ENCODE measurements around the gene CD68. TPM values are rescaled to one million over a fixed set of nuclear protein-coding genes. Genes with fewer than 3 reads are reported as not detected.

The CD68 gene
- total RNA-seq, 1 donor from 2014 or later, result 1.1 TPM

DNA sequence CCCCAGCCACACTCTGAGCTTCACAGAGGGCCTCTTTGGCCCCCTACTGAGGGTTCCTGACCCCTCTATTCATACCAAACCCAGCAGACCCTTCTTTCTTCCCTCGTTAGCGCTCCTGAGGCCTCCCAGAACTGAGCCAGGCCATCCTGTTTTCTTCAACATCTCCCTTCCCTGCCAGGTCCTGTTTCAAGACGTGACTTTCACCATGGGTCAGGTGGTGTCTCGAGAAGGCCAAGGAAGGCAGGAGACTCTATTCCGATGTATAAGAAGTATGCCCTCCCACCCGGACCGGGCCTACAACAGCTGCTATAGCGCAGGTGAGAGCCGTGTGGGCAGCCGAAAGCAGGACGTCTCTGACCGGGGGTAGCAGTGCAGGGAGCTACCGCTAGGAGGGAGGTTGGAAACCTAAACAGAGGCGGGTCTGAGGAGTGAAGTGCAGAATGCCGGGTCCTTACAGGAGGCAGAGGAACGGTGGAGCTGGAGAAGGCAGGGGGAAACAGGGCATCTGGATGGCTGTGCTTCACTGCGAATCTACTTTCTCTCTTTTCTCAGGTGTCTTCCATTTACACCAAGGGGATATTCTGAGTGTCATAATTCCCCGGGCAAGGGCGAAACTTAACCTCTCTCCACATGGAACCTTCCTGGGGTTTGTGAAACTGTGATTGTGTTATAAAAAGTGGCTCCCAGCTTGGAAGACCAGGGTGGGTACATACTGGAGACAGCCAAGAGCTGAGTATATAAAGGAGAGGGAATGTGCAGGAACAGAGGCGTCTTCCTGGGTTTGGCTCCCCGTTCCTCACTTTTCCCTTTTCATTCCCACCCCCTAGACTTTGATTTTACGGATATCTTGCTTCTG lies 19.0 kb upstream of the CD68 start:
- DNase-seq (ENCODE audit: extremely low spot score, unreplicated experiment), result no peak
- H3K9me3 Mint-ChIP-seq (ENCODE audit: unreplicated experiment), result no peaks in the 10 kb centered on the region
- no peaks in the 10 kb centered on the region for H3K27me3 Mint-ChIP-seq (ENCODE audit: unreplicated experiment)
- peak overlapping the region; percentile 88 for H3K4me3 Mint-ChIP-seq (ENCODE audit: unreplicated experiment)
- H3K27ac Mint-ChIP-seq (ENCODE audit: unreplicated experiment), result peak overlapping the region; percentile 89
- peak; percentile 54 for TF ChIP-seq CTCF (IDR thresholded peaks at IDR 0.05)
- H3K4me1 Mint-ChIP-seq (ENCODE audit: unreplicated experiment), result peaks cover 41% of the 10 kb centered on the region
- no peaks in the 10 kb centered on the region for H3K36me3 Mint-ChIP-seq (ENCODE audit: unreplicated experiment)

DNA sequence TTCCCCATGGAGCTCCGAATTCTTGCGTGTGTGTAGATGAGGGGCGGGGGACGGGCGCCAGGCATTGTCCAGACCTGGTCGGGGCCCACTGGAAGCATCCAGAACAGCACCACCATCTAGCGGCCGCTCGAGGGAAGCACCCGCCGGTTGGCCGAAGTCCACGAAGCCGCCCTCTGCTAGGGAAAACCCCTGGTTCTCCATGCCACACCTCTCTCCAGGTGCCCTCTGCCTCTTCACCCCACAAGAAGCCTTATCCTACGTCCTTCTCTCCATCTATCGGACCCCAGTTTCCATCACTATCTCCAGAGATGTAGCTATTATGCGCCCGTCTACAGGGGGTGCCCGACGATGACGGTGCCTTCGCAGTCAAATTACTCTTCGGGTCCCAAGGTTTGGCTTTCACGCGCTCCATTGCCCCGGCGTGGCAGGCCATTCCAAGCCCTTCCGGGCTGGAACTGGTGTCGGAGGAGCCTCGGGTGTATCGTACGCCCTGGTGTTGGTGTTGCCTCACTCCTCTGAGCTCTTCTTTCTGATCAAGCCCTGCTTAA lies 18.3 kb upstream of the CD68 start:
- H3K4me1 Mint-ChIP-seq (ENCODE audit: unreplicated experiment), result peaks cover 41% of the 10 kb centered on the region
- no peaks in the 10 kb centered on the region for H3K9me3 Mint-ChIP-seq (ENCODE audit: unreplicated experiment)
- H3K36me3 Mint-ChIP-seq (ENCODE audit: unreplicated experiment), result peaks cover 1% of the 10 kb centered on the region
- H3K27me3 Mint-ChIP-seq (ENCODE audit: unreplicated experiment), result no peaks in the 10 kb centered on the region
- peak overlapping the region; percentile 88 for H3K4me3 Mint-ChIP-seq (ENCODE audit: unreplicated experiment)
- peak; percentile 95 for DNase-seq (ENCODE audit: extremely low spot score, unreplicated experiment)
- peak; percentile 88 for TF ChIP-seq CTCF (IDR thresholded peaks at IDR 0.05)
- H3K27ac Mint-ChIP-seq (ENCODE audit: unreplicated experiment), result peak overlapping the region; percentile 89

GRCh38 chr17:7561589-7562207 lies 17.7 kb upstream of the CD68 start, which contains the start of gene SENP3:
TSS of gene SENP3 (plus strand) at chr17:7561919. CDS start at chr17:7563077, 1,158 bp downstream.
- H3K4me3 Mint-ChIP-seq (ENCODE audit: unreplicated experiment), result peak within 1 kb of the TSS; percentile 88
- H3K27me3 Mint-ChIP-seq (ENCODE audit: unreplicated experiment), result no peaks in the 10 kb centered on the region
- peak within 1 kb of the TSS; percentile 89 for H3K27ac Mint-ChIP-seq (ENCODE audit: unreplicated experiment)
- DNase-seq (ENCODE audit: extremely low spot score, unreplicated experiment), result peak; percentile 97
- H3K36me3 Mint-ChIP-seq (ENCODE audit: unreplicated experiment), result peaks cover 1% of the 10 kb centered on the region
- no peaks in the 10 kb centered on the region for H3K9me3 Mint-ChIP-seq (ENCODE audit: unreplicated experiment)
- peaks cover 41% of the 10 kb centered on the region for H3K4me1 Mint-ChIP-seq (ENCODE audit: unreplicated experiment)
- no peak for TF ChIP-seq CTCF (IDR thresholded peaks at IDR 0.05)

GRCh38 chr17:7562208-7562605 lies 17.2 kb upstream of the CD68 start:
- H3K36me3 Mint-ChIP-seq (ENCODE audit: unreplicated experiment), result peaks cover 3% of the 10 kb centered on the region
- no peak for DNase-seq (ENCODE audit: extremely low spot score, unreplicated experiment)
- no peaks in the 10 kb centered on the region for H3K9me3 Mint-ChIP-seq (ENCODE audit: unreplicated experiment)
- H3K27ac Mint-ChIP-seq (ENCODE audit: unreplicated experiment), result peak overlapping the region; percentile 87
- H3K27me3 Mint-ChIP-seq (ENCODE audit: unreplicated experiment), result no peaks in the 10 kb centered on the region
- TF ChIP-seq CTCF (IDR thresholded peaks at IDR 0.05), result no peak
- H3K4me3 Mint-ChIP-seq (ENCODE audit: unreplicated experiment), result peak overlapping the region; percentile 88
- H3K4me1 Mint-ChIP-seq (ENCODE audit: unreplicated experiment), result peaks cover 41% of the 10 kb centered on the region

All from osteocyte (in vitro differentiated cells).